HEK293 (cell line): ENCODE data around the gene CXXC5.

ENCODE experiments used
- CTCF ChIA-PET: fragments of 350-600 bp; formaldehyde crosslinking; extraction: SDS; loops from one replicate; lab custom pipeline; 2021; ENCODE audit warnings: antibody characterized with exemption; lab: Yijun Ruan, JAX
- POLR2A ChIA-PET: fragments of 300-600 bp; formaldehyde crosslinking; extraction: SDS; loops from one replicate; lab custom pipeline; 2020; ENCODE audit warnings: antibody characterized with exemption, inconsistent platforms; lab: Yijun Ruan, JAX
- H3K27ac ChIP-seq: fragments of 200-500 bp; sonication (Bioruptor generic); 2 replicates; pipeline ENCODE4 v1.5.1; 2014; ENCODE audit warnings: low read depth, low read length, control low read depth, inconsistent platforms; ENCODE audit errors: extremely low read depth
- H3K36me3 ChIP-seq, 2 experiments: fragments of 200-500 bp in 1 of 2; sonication (Bioruptor generic) in 1 of 2; 1 replicate in 1 of 2; 2 replicates in 1 of 2; pipeline ENCODE4 v1.5.1; 2014 to 2017; ENCODE audit warnings: inconsistent platforms in 2 of 2, low read length in 2 of 2; ENCODE audit not compliant: control insufficient read depth in 2 of 2, insufficient read depth in 1 of 2
- H3K4me1 ChIP-seq: fragments of 200-500 bp; sonication (Bioruptor generic); 2 replicates; pipeline ENCODE4 v1.5.1; 2014; ENCODE audit warnings: mild to moderate bottlenecking, low read length, inconsistent platforms; ENCODE audit not compliant: control insufficient read depth, insufficient read depth
- H3K4me3 ChIP-seq: 2 replicates; pipeline ENCODE4 v1.5.1; 2011; ENCODE audit warnings: low read depth, mild to moderate bottlenecking, control low read depth, low read length, moderate library complexity
- H3K9me3 ChIP-seq: fragments of 200-500 bp; sonication (Bioruptor generic); 2 replicates; pipeline ENCODE4 v1.5.1; 2014; ENCODE audit warnings: low read depth, low read length, inconsistent platforms; ENCODE audit not compliant: control insufficient read depth, insufficient read depth
- BCL11B ChIP-seq: fragments of 450-650 bp; formaldehyde crosslinking; IDR thresholded peaks from 2 replicates; pipeline ENCODE4 v1.5.1; 2016; ENCODE audit warnings: low read depth, missing biosample characterization, missing genetic modification characterization
- GLIS1 ChIP-seq: fragments of 450-650 bp; formaldehyde crosslinking; IDR thresholded peaks from 2 replicates; pipeline ENCODE4 v1.5.1; 2016; ENCODE audit warnings: missing biosample characterization, missing genetic modification characterization
- GLIS2 ChIP-seq: fragments of 450-650 bp; formaldehyde crosslinking; IDR thresholded peaks from 2 replicates; pipeline ENCODE4 v1.5.1; 2016; ENCODE audit warnings: missing biosample characterization, missing genetic modification characterization
- HOXA7 ChIP-seq: sonication (generic); formaldehyde crosslinking; IDR thresholded peaks from 2 replicates; pipeline ENCODE4 v1.8.1; 2022; ENCODE audit warnings: missing genetic modification reagents, borderline replicate concordance
- MEIS1 ChIP-seq: sonication (generic); formaldehyde crosslinking; IDR thresholded peaks from 2 replicates; pipeline ENCODE4 v1.8.1; 2022; ENCODE audit warnings: missing genetic modification reagents, mild to moderate bottlenecking, borderline replicate concordance
- ZBTB7A ChIP-seq: fragments of 450-650 bp; formaldehyde crosslinking; IDR thresholded peaks from 2 replicates; pipeline ENCODE4 v1.5.1; 2016; ENCODE audit warnings: low read depth, missing biosample characterization, missing genetic modification characterization
- ZFHX2 ChIP-seq: fragments of 450-650 bp; formaldehyde crosslinking; conservative IDR thresholded peaks from 2 replicates; pipeline ENCODE4 v1.5.1; 2016; ENCODE audit warnings: missing biosample characterization, missing genetic modification characterization
- ZNF121 ChIP-seq: fragments of 450-650 bp; formaldehyde crosslinking; IDR thresholded peaks from 2 replicates; pipeline ENCODE4 v1.5.1; 2016; ENCODE audit warnings: missing biosample characterization, missing genetic modification characterization
- ZNF132 ChIP-seq: fragments of 450-650 bp; formaldehyde crosslinking; IDR thresholded peaks from 2 replicates; pipeline ENCODE4 v1.5.1; 2017; ENCODE audit warnings: missing biosample characterization, missing genetic modification characterization, borderline replicate concordance
- ZNF146 ChIP-seq: fragments of 450-650 bp; formaldehyde crosslinking; IDR thresholded peaks from 2 replicates; pipeline ENCODE4 v1.5.1; 2016; ENCODE audit warnings: missing biosample characterization, missing genetic modification characterization
- ZNF585B ChIP-seq: fragments of 450-650 bp; formaldehyde crosslinking; IDR thresholded peaks from 2 replicates; pipeline ENCODE4 v1.5.1; 2016; ENCODE audit warnings: missing biosample characterization, missing genetic modification characterization
- ZNF701 ChIP-seq: fragments of 450-650 bp; formaldehyde crosslinking; IDR thresholded peaks from 2 replicates; pipeline ENCODE4 v1.5.1; 2016; ENCODE audit warnings: missing biosample characterization, missing genetic modification characterization
- TF ChIP-seq, protein P1 (sequence below): sonication (generic); formaldehyde crosslinking; IDR thresholded peaks from 2 replicates; pipeline ENCODE4 v1.8.1; 2022; ENCODE audit warnings: mild to moderate bottlenecking, moderate library complexity, missing genetic modification reagents
- TF ChIP-seq, protein P2 (sequence below): fragments of 450-650 bp; formaldehyde crosslinking; IDR thresholded peaks from 2 replicates; pipeline ENCODE4 v1.5.1; 2017; ENCODE audit warnings: missing biosample characterization, missing genetic modification characterization
- TF ChIP-seq, protein P3 (sequence below): fragments of 450-650 bp; formaldehyde crosslinking; IDR thresholded peaks from 2 replicates; pipeline ENCODE4 v1.5.1; 2017; ENCODE audit warnings: missing biosample characterization, missing genetic modification characterization
- TF ChIP-seq, protein P4 (sequence below): fragments of 450-650 bp; formaldehyde crosslinking; IDR thresholded peaks from 2 replicates; pipeline ENCODE4 v1.5.1; 2016; ENCODE audit warnings: missing biosample characterization, missing genetic modification characterization
- TF ChIP-seq, protein P5 (sequence below): fragments of 450-650 bp; formaldehyde crosslinking; IDR thresholded peaks from 2 replicates; pipeline ENCODE4 v1.5.1; 2016; ENCODE audit warnings: missing biosample characterization, missing genetic modification characterization
- TF ChIP-seq, protein P6 (sequence below): fragments of 450-650 bp; formaldehyde crosslinking; IDR thresholded peaks from 2 replicates; pipeline ENCODE4 v1.5.1; 2016; ENCODE audit warnings: missing biosample characterization, missing genetic modification characterization, low read depth

The CXXC5 gene

DNA sequence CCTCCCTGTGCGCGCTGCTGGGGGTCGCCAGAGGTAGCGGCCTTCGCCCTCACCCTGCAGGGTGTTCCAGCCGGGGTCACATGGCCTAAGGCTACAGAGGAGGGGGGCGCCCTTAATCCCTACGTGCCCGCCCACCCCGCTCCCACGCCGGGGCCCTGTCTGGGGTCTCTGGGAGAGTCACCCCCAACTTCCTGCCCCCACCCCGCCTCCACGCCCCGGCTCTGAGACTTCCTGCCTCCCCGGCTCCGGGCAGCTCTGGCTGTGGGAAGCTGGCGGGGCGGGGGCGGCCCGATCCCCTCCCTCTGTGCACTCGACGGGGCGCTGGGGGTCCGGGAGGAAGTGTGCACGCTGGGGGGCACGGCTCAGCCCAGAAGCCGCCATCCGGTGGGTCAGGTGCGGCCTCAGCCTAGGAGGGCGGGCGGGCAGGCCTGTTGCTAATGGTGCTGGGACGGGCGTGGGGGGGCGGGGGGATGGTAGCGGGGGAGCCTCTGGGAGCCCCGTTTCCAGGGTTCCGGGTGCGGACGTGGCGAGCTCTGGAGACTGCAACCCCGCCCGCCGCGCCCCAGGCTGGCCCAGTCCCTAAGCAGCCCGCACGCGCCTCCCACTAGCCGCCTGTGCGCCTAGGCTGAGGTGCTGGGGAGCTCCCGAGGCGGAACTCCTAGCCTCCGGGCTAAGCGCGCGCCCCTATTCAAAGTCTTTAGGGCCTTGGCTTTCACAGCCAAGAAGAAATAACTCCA, 61.6 kb downstream of the CXXC5 start:
- Histone ChIP-seq H3K36me3 (no peaks in the 10 kb centered on the region), H3K9me3 (no peaks in the 10 kb centered on the region), H3K4me3 (peak overlapping the region; percentile 14), H3K27ac (peak overlapping the region; percentile 27; the same call in 1 of the 2 replicates), H3K4me1 (0 out of 2 replicates have a peak, but pooled peaks cover 3% of the 10 kb centered on the region)
- ChIA-PET CTCF (interaction anchor here (0.6 to 2.5 kb wide), 8 partner anchors 17 to 113 kb away, joined by 3 to 17 read pairs (median 4); no protein-coding TSS in a partner anchor), POLR2A (interaction anchor here (0.6 to 3.9 kb wide), 11 partner anchors 10 to 74 kb away, joined by 3 to 25 read pairs (median 4); partner anchors contain the start of gene CXXC5)
- TF ChIP-seq HOXA7 (CRISPR knock-in tag) (no peak), ZNF585B (tag by site-specific recombination) (no peak), ZNF121 (tag by site-specific recombination) (0 out of 2 replicates have a peak, but pooled peaks have one; percentile 2), ZNF146 (no peak), ZBTB7A (tag by site-specific recombination) (0 out of 2 replicates have a peak, but pooled peaks have one; percentile 61), GLIS2 (tag by site-specific recombination) (peak; percentile 23; the same call in 1 of the 2 replicates), ZNF701 (tag by site-specific recombination) (no peak), GLIS1 (tag by site-specific recombination) (peak; percentile 88), BCL11B (tag by site-specific recombination) (0 out of 2 replicates have a peak, but pooled peaks have one; percentile 61), ZNF132 (tag by site-specific recombination) (no peak), MEIS1 (CRISPR knock-in tag) (no peak), ZFHX2 (tag by site-specific recombination) (peak; percentile 80)
- TF ChIP-seq, protein P1, sequence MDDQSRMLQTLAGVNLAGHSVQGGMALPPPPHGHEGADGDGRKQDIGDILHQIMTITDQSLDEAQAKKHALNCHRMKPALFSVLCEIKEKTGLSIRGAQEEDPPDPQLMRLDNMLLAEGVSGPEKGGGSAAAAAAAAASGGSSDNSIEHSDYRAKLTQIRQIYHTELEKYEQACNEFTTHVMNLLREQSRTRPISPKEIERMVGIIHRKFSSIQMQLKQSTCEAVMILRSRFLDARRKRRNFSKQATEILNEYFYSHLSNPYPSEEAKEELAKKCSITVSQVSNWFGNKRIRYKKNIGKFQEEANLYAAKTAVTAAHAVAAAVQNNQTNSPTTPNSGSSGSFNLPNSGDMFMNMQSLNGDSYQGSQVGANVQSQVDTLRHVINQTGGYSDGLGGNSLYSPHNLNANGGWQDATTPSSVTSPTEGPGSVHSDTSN (CRISPR knock-in tag), result 0 out of 2 replicates have a peak, but pooled peaks have one; percentile 11
- TF ChIP-seq, protein P2, sequence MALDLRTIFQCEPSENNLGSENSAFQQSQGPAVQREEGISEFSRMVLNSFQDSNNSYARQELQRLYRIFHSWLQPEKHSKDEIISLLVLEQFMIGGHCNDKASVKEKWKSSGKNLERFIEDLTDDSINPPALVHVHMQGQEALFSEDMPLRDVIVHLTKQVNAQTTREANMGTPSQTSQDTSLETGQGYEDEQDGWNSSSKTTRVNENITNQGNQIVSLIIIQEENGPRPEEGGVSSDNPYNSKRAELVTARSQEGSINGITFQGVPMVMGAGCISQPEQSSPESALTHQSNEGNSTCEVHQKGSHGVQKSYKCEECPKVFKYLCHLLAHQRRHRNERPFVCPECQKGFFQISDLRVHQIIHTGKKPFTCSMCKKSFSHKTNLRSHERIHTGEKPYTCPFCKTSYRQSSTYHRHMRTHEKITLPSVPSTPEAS (tag by site-specific recombination), result no peak
- TF ChIP-seq, protein P3, sequence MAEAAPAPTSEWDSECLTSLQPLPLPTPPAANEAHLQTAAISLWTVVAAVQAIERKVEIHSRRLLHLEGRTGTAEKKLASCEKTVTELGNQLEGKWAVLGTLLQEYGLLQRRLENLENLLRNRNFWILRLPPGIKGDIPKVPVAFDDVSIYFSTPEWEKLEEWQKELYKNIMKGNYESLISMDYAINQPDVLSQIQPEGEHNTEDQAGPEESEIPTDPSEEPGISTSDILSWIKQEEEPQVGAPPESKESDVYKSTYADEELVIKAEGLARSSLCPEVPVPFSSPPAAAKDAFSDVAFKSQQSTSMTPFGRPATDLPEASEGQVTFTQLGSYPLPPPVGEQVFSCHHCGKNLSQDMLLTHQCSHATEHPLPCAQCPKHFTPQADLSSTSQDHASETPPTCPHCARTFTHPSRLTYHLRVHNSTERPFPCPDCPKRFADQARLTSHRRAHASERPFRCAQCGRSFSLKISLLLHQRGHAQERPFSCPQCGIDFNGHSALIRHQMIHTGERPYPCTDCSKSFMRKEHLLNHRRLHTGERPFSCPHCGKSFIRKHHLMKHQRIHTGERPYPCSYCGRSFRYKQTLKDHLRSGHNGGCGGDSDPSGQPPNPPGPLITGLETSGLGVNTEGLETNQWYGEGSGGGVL (tag by site-specific recombination), result peak; percentile 27; the same call in 1 of the 2 replicates
- TF ChIP-seq, protein P4, sequence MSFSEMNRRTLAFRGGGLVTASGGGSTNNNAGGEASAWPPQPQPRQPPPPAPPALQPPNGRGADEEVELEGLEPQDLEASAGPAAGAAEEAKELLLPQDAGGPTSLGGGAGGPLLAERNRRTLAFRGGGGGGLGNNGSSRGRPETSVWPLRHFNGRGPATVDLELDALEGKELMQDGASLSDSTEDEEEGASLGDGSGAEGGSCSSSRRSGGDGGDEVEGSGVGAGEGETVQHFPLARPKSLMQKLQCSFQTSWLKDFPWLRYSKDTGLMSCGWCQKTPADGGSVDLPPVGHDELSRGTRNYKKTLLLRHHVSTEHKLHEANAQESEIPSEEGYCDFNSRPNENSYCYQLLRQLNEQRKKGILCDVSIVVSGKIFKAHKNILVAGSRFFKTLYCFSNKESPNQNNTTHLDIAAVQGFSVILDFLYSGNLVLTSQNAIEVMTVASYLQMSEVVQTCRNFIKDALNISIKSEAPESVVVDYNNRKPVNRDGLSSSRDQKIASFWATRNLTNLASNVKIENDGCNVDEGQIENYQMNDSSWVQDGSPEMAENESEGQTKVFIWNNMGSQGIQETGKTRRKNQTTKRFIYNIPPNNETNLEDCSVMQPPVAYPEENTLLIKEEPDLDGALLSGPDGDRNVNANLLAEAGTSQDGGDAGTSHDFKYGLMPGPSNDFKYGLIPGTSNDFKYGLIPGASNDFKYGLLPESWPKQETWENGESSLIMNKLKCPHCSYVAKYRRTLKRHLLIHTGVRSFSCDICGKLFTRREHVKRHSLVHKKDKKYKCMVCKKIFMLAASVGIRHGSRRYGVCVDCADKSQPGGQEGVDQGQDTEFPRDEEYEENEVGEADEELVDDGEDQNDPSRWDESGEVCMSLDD (tag by site-specific recombination), result no peak; the same call in 1 of the 2 replicates
- TF ChIP-seq, protein P5, sequence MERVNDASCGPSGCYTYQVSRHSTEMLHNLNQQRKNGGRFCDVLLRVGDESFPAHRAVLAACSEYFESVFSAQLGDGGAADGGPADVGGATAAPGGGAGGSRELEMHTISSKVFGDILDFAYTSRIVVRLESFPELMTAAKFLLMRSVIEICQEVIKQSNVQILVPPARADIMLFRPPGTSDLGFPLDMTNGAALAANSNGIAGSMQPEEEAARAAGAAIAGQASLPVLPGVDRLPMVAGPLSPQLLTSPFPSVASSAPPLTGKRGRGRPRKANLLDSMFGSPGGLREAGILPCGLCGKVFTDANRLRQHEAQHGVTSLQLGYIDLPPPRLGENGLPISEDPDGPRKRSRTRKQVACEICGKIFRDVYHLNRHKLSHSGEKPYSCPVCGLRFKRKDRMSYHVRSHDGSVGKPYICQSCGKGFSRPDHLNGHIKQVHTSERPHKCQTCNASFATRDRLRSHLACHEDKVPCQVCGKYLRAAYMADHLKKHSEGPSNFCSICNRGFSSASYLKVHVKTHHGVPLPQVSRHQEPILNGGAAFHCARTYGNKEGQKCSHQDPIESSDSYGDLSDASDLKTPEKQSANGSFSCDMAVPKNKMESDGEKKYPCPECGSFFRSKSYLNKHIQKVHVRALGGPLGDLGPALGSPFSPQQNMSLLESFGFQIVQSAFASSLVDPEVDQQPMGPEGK (tag by site-specific recombination), result 0 out of 2 replicates have a peak, but pooled peaks have one; percentile 2
- TF ChIP-seq, protein P6, sequence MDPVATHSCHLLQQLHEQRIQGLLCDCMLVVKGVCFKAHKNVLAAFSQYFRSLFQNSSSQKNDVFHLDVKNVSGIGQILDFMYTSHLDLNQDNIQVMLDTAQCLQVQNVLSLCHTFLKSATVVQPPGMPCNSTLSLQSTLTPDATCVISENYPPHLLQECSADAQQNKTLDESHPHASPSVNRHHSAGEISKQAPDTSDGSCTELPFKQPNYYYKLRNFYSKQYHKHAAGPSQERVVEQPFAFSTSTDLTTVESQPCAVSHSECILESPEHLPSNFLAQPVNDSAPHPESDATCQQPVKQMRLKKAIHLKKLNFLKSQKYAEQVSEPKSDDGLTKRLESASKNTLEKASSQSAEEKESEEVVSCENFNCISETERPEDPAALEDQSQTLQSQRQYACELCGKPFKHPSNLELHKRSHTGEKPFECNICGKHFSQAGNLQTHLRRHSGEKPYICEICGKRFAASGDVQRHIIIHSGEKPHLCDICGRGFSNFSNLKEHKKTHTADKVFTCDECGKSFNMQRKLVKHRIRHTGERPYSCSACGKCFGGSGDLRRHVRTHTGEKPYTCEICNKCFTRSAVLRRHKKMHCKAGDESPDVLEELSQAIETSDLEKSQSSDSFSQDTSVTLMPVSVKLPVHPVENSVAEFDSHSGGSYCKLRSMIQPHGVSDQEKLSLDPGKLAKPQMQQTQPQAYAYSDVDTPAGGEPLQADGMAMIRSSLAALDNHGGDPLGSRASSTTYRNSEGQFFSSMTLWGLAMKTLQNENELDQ, result no peak
